GM12875 (cell line): ENCODE measurements around the gene GGA2.

Source experiments
- H3K4me3 ChIP-seq: one replicate; pipeline ENCODE4 v1.5.1; 2011; ENCODE audit warnings: low read depth, low read length, control low read depth
- CTCF ChIP-seq: IDR thresholded peaks from 2 replicates; pipeline ENCODE4 v1.5.1; 2011; ENCODE audit warnings: low read depth, mild to moderate bottlenecking, control low read depth, inconsistent platforms, low read length, moderate library complexity, borderline replicate concordance; ENCODE audit not compliant: insufficient read depth

Gene GGA2

GRCh38 chr16:23521965-23522364 is 11.7 kb upstream of the GGA2 start:
- no peak for TF ChIP-seq CTCF
- no peak overlapping the region for H3K4me3 ChIP-seq

- no peak overlapping the region for H3K4me3 ChIP-seq
- TF ChIP-seq CTCF: no peak
Measured at GRCh38 chr16:23521037-23521743, 10.9 kb upstream of the GGA2 start.

GRCh38 chr16:23520500-23520899 is 10.2 kb upstream of the GGA2 start:
- no peak for TF ChIP-seq CTCF
- no peak overlapping the region for H3K4me3 ChIP-seq

GRCh38 chr16:23519282-23519681 is 9.0 kb upstream of the GGA2 start:
- no peak overlapping the region for H3K4me3 ChIP-seq
- no peak for TF ChIP-seq CTCF

GRCh38 chr16:23518435-23518891 is 8.2 kb upstream of the GGA2 start:
- no peak overlapping the region for H3K4me3 ChIP-seq
- TF ChIP-seq CTCF: no peak

GRCh38 chr16:23516366-23517137 is 6.3 kb upstream of the GGA2 start:
- no peak for TF ChIP-seq CTCF
- H3K4me3 ChIP-seq: no peak overlapping the region

- no peak for TF ChIP-seq CTCF
- H3K4me3 ChIP-seq: no peak overlapping the region
Measured at GRCh38 chr16:23515881-23516280, 5.6 kb upstream of the GGA2 start.
